Trophoblast cell (in vitro differentiated cells and primary cell): ENCODE measurements around the gene CHURC1.

ENCODE experiments used
- DNase-seq, 2 donors: peaks; one replicate each; pipeline ENCODE4 v3.0.0-alpha.2; 2016
- H2AFZ ChIP-seq: 2 replicates; pipeline ENCODE4 v1.6.1; 2013; ENCODE audit warnings: low read length, moderate library complexity, mild to moderate bottlenecking; ENCODE audit not compliant: insufficient read depth, poor library complexity
- H2AK5ac ChIP-seq: 2 replicates; pipeline ENCODE4 v1.6.1; 2013; ENCODE audit warnings: mild to moderate bottlenecking, low read length
- H2BK120ac ChIP-seq: 2 replicates; pipeline ENCODE4 v1.6.1; 2013; ENCODE audit warnings: low read length, mild to moderate bottlenecking, moderate library complexity; ENCODE audit not compliant: insufficient read depth, poor library complexity
- H2BK12ac ChIP-seq: 2 replicates; pipeline ENCODE4 v1.6.1; 2013; ENCODE audit warnings: mild to moderate bottlenecking, low read length, moderate library complexity
- H2BK5ac ChIP-seq: 2 replicates; pipeline ENCODE4 v1.6.1; 2013; ENCODE audit warnings: low read length, low read depth, moderate library complexity, mild to moderate bottlenecking; ENCODE audit not compliant: poor library complexity
- H3K14ac ChIP-seq: 2 replicates; pipeline ENCODE4 v1.6.1; 2013; ENCODE audit warnings: mild to moderate bottlenecking, low read length
- H3K18ac ChIP-seq: 2 replicates; pipeline ENCODE4 v1.6.1; 2013; ENCODE audit warnings: mild to moderate bottlenecking, low read length
- H3K23ac ChIP-seq: 2 replicates; pipeline ENCODE4 v1.6.1; 2013; ENCODE audit warnings: low read length
- H3K27ac ChIP-seq: 2 replicates; pipeline ENCODE4 v1.5.1; 2013; ENCODE audit warnings: low read depth, mild to moderate bottlenecking, inconsistent platforms, low read length, moderate library complexity
- H3K27me3 ChIP-seq: 2 replicates; pipeline ENCODE4 v1.6.1; 2013; ENCODE audit warnings: inconsistent platforms, mild to moderate bottlenecking, low read length, moderate library complexity; ENCODE audit not compliant: insufficient read depth
- H3K36me3 ChIP-seq, 2 experiments: 1 replicate in 1 of 2; 2 replicates in 1 of 2; pipeline ENCODE4 v1.6.1; 2013; ENCODE audit warnings: low read length in 2 of 2, mild to moderate bottlenecking in 2 of 2, moderate library complexity in 1 of 2; ENCODE audit not compliant: insufficient read depth in 2 of 2, control insufficient read depth in 1 of 2
- H3K4ac ChIP-seq: 2 replicates; pipeline ENCODE4 v1.6.1; 2013; ENCODE audit warnings: low read depth, mild to moderate bottlenecking, low read length, moderate library complexity
- H3K4me1 ChIP-seq, 2 experiments: 1 replicate in 1 of 2; 2 replicates in 1 of 2; pipeline ENCODE4 v1.6.1; 2013; ENCODE audit warnings: low read length in 2 of 2, mild to moderate bottlenecking in 2 of 2, moderate library complexity in 1 of 2; ENCODE audit not compliant: insufficient read depth in 2 of 2, control insufficient read depth in 1 of 2
- H3K4me2 ChIP-seq: 2 replicates; pipeline ENCODE4 v1.6.1; 2013; ENCODE audit warnings: inconsistent platforms, mild to moderate bottlenecking, low read length, moderate library complexity
- H3K4me3 ChIP-seq: 2 replicates; pipeline ENCODE4 v1.5.1; 2013; ENCODE audit warnings: mild to moderate bottlenecking, low read depth, low read length, inconsistent platforms
- H3K79me1 ChIP-seq: one replicate; pipeline ENCODE4 v1.6.1; 2013; ENCODE audit warnings: low read length
- H3K79me2 ChIP-seq: 2 replicates; pipeline ENCODE4 v1.6.1; 2013; ENCODE audit warnings: low read length, mild to moderate bottlenecking; ENCODE audit not compliant: control insufficient read depth, insufficient read depth, poor library complexity
- H3K9ac ChIP-seq: 2 replicates; pipeline ENCODE4 v1.6.1; 2013; ENCODE audit warnings: mild to moderate bottlenecking, low read length
- H3K9me3 ChIP-seq: 2 replicates; pipeline ENCODE4 v1.6.1; 2013; ENCODE audit warnings: low read depth, mild to moderate bottlenecking, control low read depth, inconsistent platforms, low read length; ENCODE audit not compliant: insufficient read depth
- H4K12ac ChIP-seq: 2 replicates; pipeline ENCODE4 v1.6.1; 2013; ENCODE audit warnings: low read depth, mild to moderate bottlenecking, low read length, moderate library complexity
- H4K8ac ChIP-seq: 2 replicates; pipeline ENCODE4 v1.6.1; 2013; ENCODE audit warnings: low read depth, mild to moderate bottlenecking, low read length, moderate library complexity
- H4K91ac ChIP-seq: one replicate; pipeline ENCODE4 v1.6.1; 2013; ENCODE audit warnings: low read depth, mild to moderate bottlenecking, low read length, moderate library complexity
- WGBS: extraction: QIAGEN DNeasy Blood & Tissue Kit; methylation state at CpG from one replicate; pipeline ENCODE4 v1.1.7; 2013; ENCODE audit warnings: missing lambda C conversion rate; ENCODE audit not compliant: insufficient read length, insufficient coverage; ENCODE audit errors: extremely low coverage; 5-methylcytosine and 5-hydroxymethylcytosine counted together

The CHURC1 gene

GRCh38 chr14:64953310-64953654 lies 39.0 kb downstream of the CHURC1 start:
- DNase-seq, result no peak
- H3K4ac ChIP-seq, result no peak overlapping the region
- no peak overlapping the region for H3K14ac ChIP-seq
- H3K79me1 ChIP-seq, result no peaks in the 10 kb centered on the region
- H3K27ac ChIP-seq, result no peak overlapping the region
- H2AK5ac ChIP-seq, result no peak overlapping the region
- no peak overlapping the region for H3K4me2 ChIP-seq
- H4K91ac ChIP-seq, result no peak overlapping the region
- H3K79me2 ChIP-seq, result no peaks in the 10 kb centered on the region
- no peak overlapping the region for H3K9ac ChIP-seq
- H3K4me3 ChIP-seq, result no peak overlapping the region
- H3K27me3 ChIP-seq, result no peaks in the 10 kb centered on the region
- H2AFZ ChIP-seq, result no peak overlapping the region
- H3K4me1 ChIP-seq, result no peaks in the 10 kb centered on the region
- no peak overlapping the region for H2BK120ac ChIP-seq
- H3K36me3 ChIP-seq, result peaks cover 24 to 28% of the 10 kb centered on the region in 2 experiments
- H3K9me3 ChIP-seq, result no peaks in the 10 kb centered on the region
- H2BK12ac ChIP-seq, result no peak overlapping the region
- no peak overlapping the region for H3K23ac ChIP-seq
- H2BK5ac ChIP-seq, result no peak overlapping the region
- H4K8ac ChIP-seq, result no peak overlapping the region
- H4K12ac ChIP-seq, result no peak overlapping the region
- no CpG with 5 or more reads among the region's 8 CpGs for WGBS
- H3K18ac ChIP-seq, result no peak overlapping the region

GRCh38 chr14:64953661-64954060 lies 39.4 kb downstream of the CHURC1 start:
- no peak for DNase-seq
- H3K4me3 ChIP-seq, result no peak overlapping the region
- no peaks in the 10 kb centered on the region for H3K79me2 ChIP-seq
- peaks cover 20 to 24% of the 10 kb centered on the region in 2 experiments for H3K36me3 ChIP-seq
- H4K8ac ChIP-seq, result no peak overlapping the region
- H3K9me3 ChIP-seq, result no peaks in the 10 kb centered on the region
- no peak overlapping the region for H3K23ac ChIP-seq
- no peak overlapping the region for H3K18ac ChIP-seq
- no peak overlapping the region for H3K14ac ChIP-seq
- H4K12ac ChIP-seq, result no peak overlapping the region
- H3K27ac ChIP-seq, result no peak overlapping the region
- H3K79me1 ChIP-seq, result no peaks in the 10 kb centered on the region
- H2BK12ac ChIP-seq, result no peak overlapping the region
- H3K4ac ChIP-seq, result no peak overlapping the region
- H3K4me2 ChIP-seq, result no peak overlapping the region
- no peak overlapping the region for H4K91ac ChIP-seq
- no CpG with 5 or more reads among the region's 6 CpGs for WGBS
- no peaks in the 10 kb centered on the region for H3K4me1 ChIP-seq
- no peak overlapping the region for H2AFZ ChIP-seq
- no peak overlapping the region for H2BK120ac ChIP-seq
- no peak overlapping the region for H2BK5ac ChIP-seq
- H2AK5ac ChIP-seq, result no peak overlapping the region
- no peak overlapping the region for H3K9ac ChIP-seq
- no peaks in the 10 kb centered on the region for H3K27me3 ChIP-seq

GRCh38 chr14:64954491-64955240 lies 40.4 kb downstream of the CHURC1 start:
- Histone ChIP-seq H2AFZ (no peak overlapping the region), H3K4me2 (no peak overlapping the region), H3K14ac (no peak overlapping the region), H2BK5ac (no peak overlapping the region), H4K8ac (no peak overlapping the region), H3K79me2 (no peaks in the 10 kb centered on the region), H3K27me3 (no peaks in the 10 kb centered on the region), H3K4me1 (no peaks in the 10 kb centered on the region), H2BK120ac (no peak overlapping the region), H4K91ac (no peak overlapping the region), H3K4ac (no peak overlapping the region), H2BK12ac (no peak overlapping the region), H3K23ac (no peak overlapping the region), H3K36me3 (peaks cover 18 to 23% of the 10 kb centered on the region in 2 experiments), H3K4me3 (no peak overlapping the region), H3K18ac (no peak overlapping the region), H4K12ac (no peak overlapping the region), H3K9ac (no peak overlapping the region), H3K9me3 (no peaks in the 10 kb centered on the region), H3K79me1 (no peaks in the 10 kb centered on the region), H3K27ac (no peak overlapping the region), H2AK5ac (no peak overlapping the region)
- WGBS, result no CpG with 5 or more reads among the region's 9 CpGs
- no peak for DNase-seq

- H3K4me1 ChIP-seq, result no peaks in the 10 kb centered on the region
- no peak overlapping the region for H2BK12ac ChIP-seq
- H4K12ac ChIP-seq, result no peak overlapping the region
- H3K9me3 ChIP-seq, result no peaks in the 10 kb centered on the region
- H3K36me3 ChIP-seq, result peaks cover 13 to 17% of the 10 kb centered on the region in 2 experiments
- no peak overlapping the region for H4K91ac ChIP-seq
- H3K4ac ChIP-seq, result no peak overlapping the region
- H3K79me2 ChIP-seq, result no peaks in the 10 kb centered on the region
- no peak overlapping the region for H2AFZ ChIP-seq
- no peak overlapping the region for H4K8ac ChIP-seq
- WGBS, result no CpG with 5 or more reads among the region's 6 CpGs
- no peak overlapping the region for H2AK5ac ChIP-seq
- no peaks in the 10 kb centered on the region for H3K27me3 ChIP-seq
- no peak overlapping the region for H2BK120ac ChIP-seq
- H3K4me2 ChIP-seq, result no peak overlapping the region
- no peak overlapping the region for H2BK5ac ChIP-seq
- no peak overlapping the region for H3K27ac ChIP-seq
- no peak overlapping the region for H3K14ac ChIP-seq
- no peak for DNase-seq
- no peak overlapping the region for H3K4me3 ChIP-seq
- no peak overlapping the region for H3K23ac ChIP-seq
- H3K79me1 ChIP-seq, result no peaks in the 10 kb centered on the region
- no peak overlapping the region for H3K18ac ChIP-seq
- H3K9ac ChIP-seq, result no peak overlapping the region
Observed at GRCh38 chr14:64955297-64955696, 41.0 kb downstream of the CHURC1 start.
